HG03520 (cell line): ENCODE measurements around the gene MYL5.
A peak's percentile ranks its signal among the peaks of the same experiment; 100 is the strongest.
"Not testable (repeated sequence)": the region's sequence is repeated elsewhere in the genome, so short reads cannot be mapped to it uniquely, and the experiment has no call there.

ENCODE experiments used
- ATAC-seq: cut with Tn5 transposase; IDR thresholded peaks from one replicate; pipeline ENCODE4 v1.9.1; 2021; ENCODE audit warnings: mild to moderate bottlenecking, moderate library complexity; ENCODE audit not compliant: unreplicated experiment

Gene MYL5

GRCh38 chr4:674172-675035, at the start of gene MYL5, which contains the start of gene ATP5ME:
TSS of gene MYL5 (plus strand) at chr4:674542. CDS start at chr4:678027, 3,485 bp downstream.
TSS of gene ATP5ME (minus strand) at chr4:674276. CDS start at chr4:674247, 29 bp downstream.
- peak; percentile 75 for ATAC-seq

GRCh38 chr4:624705-625590, 49.4 kb upstream of the MYL5 start, which contains the start of gene PDE6B:
TSS of gene PDE6B (plus strand) at chr4:625573. CDS start at chr4:625627, 54 bp downstream.
- no peak for ATAC-seq

GRCh38 chr4:625631-626161, 48.6 kb upstream of the MYL5 start:
- no peak for ATAC-seq

GRCh38 chr4:626201-627091, 47.9 kb upstream of the MYL5 start:
- ATAC-seq = no peak

GRCh38 chr4:627347-628125, 46.8 kb upstream of the MYL5 start:
- no peak for ATAC-seq

- no peak for ATAC-seq
Observed at GRCh38 chr4:628311-628741, 46.0 kb upstream of the MYL5 start.

- ATAC-seq = no peak
Observed at GRCh38 chr4:628821-629635, 45.3 kb upstream of the MYL5 start.

- no peak for ATAC-seq
Observed at GRCh38 chr4:629636-629914, 44.8 kb upstream of the MYL5 start.

GRCh38 chr4:629915-630641, 44.3 kb upstream of the MYL5 start:
- no peak for ATAC-seq

- ATAC-seq = no peak
Observed at GRCh38 chr4:630656-631055, 43.7 kb upstream of the MYL5 start.

- no peak for ATAC-seq
Observed at GRCh38 chr4:632196-632790, 42.0 kb upstream of the MYL5 start.

- no peak for ATAC-seq
Observed at GRCh38 chr4:632926-633325, 41.4 kb upstream of the MYL5 start.

GRCh38 chr4:633406-633805, 40.9 kb upstream of the MYL5 start:
- no peak for ATAC-seq

- no peak for ATAC-seq
Observed at GRCh38 chr4:633976-634598, 40.3 kb upstream of the MYL5 start.

- no peak for ATAC-seq
Observed at GRCh38 chr4:634599-634985, 39.8 kb upstream of the MYL5 start.

GRCh38 chr4:635066-635835, 39.1 kb upstream of the MYL5 start:
- ATAC-seq = not testable (repeated sequence)
